Keratinocyte (primary cell): Measurements from ENCODE around the gene KLHDC7B. TPM values are rescaled to one million over a fixed set of nuclear protein-coding genes. Genes with fewer than 3 reads are reported as not detected.
A peak's percentile ranks its signal among the peaks of the same experiment; 100 is the strongest.

Source experiments
- DNase-seq: peaks from one replicate; pipeline ENCODE4 v3.0.0-alpha.2; 2011; ENCODE audit warnings: low read depth, missing footprints, low spot score
- FAIRE-seq: peaks from 2 replicates; lab custom pipeline; 2011; peaks lifted over from hg19 to GRCh38; lab: Jason Lieb, UNC
- H2AFZ ChIP-seq: 2 replicates; pipeline ENCODE4 v1.6.0; 2012; ENCODE audit warnings: low read length, control low read depth, inconsistent platforms; ENCODE audit not compliant: control insufficient read depth
- H3K27ac ChIP-seq: 2 replicates; pipeline ENCODE4 v1.5.1; 2011; ENCODE audit warnings: low read length; ENCODE audit not compliant: control insufficient read depth, insufficient read depth
- H3K27me3 ChIP-seq: 3 replicates; pipeline ENCODE4 v1.6.0; 2011; ENCODE audit warnings: low read length; ENCODE audit not compliant: control insufficient read depth, insufficient read depth; ENCODE audit errors: extremely low read depth
- H3K36me3 ChIP-seq, 2 experiments: 2 replicates in 1 of 2; 3 replicates in 1 of 2; pipeline ENCODE4 v1.5.1; 2011; ENCODE audit warnings: low read length in 2 of 2, mild to moderate bottlenecking in 1 of 2; ENCODE audit not compliant: control insufficient read depth in 2 of 2, insufficient read depth in 2 of 2; ENCODE audit errors: extremely low read depth in 1 of 2
- H3K4me1 ChIP-seq: 3 replicates; pipeline ENCODE4 v1.5.1; 2011; ENCODE audit warnings: low read length; ENCODE audit not compliant: control insufficient read depth, insufficient read depth; ENCODE audit errors: extremely low read depth
- H3K4me2 ChIP-seq: 3 replicates; pipeline ENCODE4 v1.6.0; 2011; ENCODE audit warnings: low read depth, low read length; ENCODE audit not compliant: control insufficient read depth, insufficient read depth; ENCODE audit errors: extremely low read depth
- H3K4me3 ChIP-seq, 3 experiments: fragments of 200-600 bp in 1 of 3; sonication (generic) in 1 of 3; 2 replicates in 2 of 3; 3 replicates in 1 of 3; pipeline ENCODE4 v1.5.1; 2011 to 2016; ENCODE audit warnings: low read length in 3 of 3, mild to moderate bottlenecking in 3 of 3, control low read depth in 2 of 3, inconsistent platforms in 1 of 3, low read depth in 1 of 3, mixed read lengths in 1 of 3, mixed run types in 1 of 3, moderate library complexity in 1 of 3; ENCODE audit not compliant: control insufficient read depth in 2 of 3, insufficient read depth in 2 of 3; ENCODE audit errors: extremely low read depth in 1 of 3
- H3K79me2 ChIP-seq: 2 replicates; pipeline ENCODE4 v1.6.0; 2012; ENCODE audit warnings: low read length; ENCODE audit not compliant: control insufficient read depth, insufficient read depth
- H3K9ac ChIP-seq: 3 replicates; pipeline ENCODE4 v1.6.0; 2011; ENCODE audit warnings: low read length; ENCODE audit not compliant: control insufficient read depth, insufficient read depth; ENCODE audit errors: extremely low read depth
- H3K9me1 ChIP-seq: 3 replicates; pipeline ENCODE4 v1.6.0; 2011; ENCODE audit warnings: low read length; ENCODE audit not compliant: control insufficient read depth, insufficient read depth; ENCODE audit errors: extremely low read depth
- H3K9me3 ChIP-seq: 2 replicates; pipeline ENCODE4 v1.5.1; 2012; ENCODE audit warnings: low read depth, low read length; ENCODE audit not compliant: control insufficient read depth
- H4K20me1 ChIP-seq: 3 replicates; pipeline ENCODE4 v1.6.0; 2011; ENCODE audit warnings: low read length; ENCODE audit not compliant: control insufficient read depth, insufficient read depth; ENCODE audit errors: extremely low read depth
- EZH2 ChIP-seq: IDR thresholded peaks from one replicate; pipeline ENCODE4 v1.6.1; 2012; ENCODE audit warnings: inconsistent platforms, mild to moderate bottlenecking, low read length, moderate library complexity
- dilution Hi-C: fragments of 300-500 bp; cut with MboI; formaldehyde crosslinking; loops from one replicate; pipeline ENCODE4 v1.7.0; 2020; ENCODE audit warnings: low sequenced_read_pairs; ENCODE audit not compliant: extremely low pct_ligation_motif_present
- polyA plus RNA-seq, 5 experiments: library from polyadenylated mRNA; depleted of rRNA in 3 of 5; stranded (reverse) in 3 of 5; stranded (forward) in 1 of 5; unstranded in 1 of 5; fragments of >200 nt; gene quantifications; 1 replicate in 1 of 5; 2 replicates in 3 of 5; 3 replicates in 1 of 5; pipeline versions ENCODE4 v1.2.1 to v1.2.3, GENCODE V29; 2011 to 2012; ENCODE audit warnings: missing spikeins in 2 of 5, low read depth in 1 of 5, low replicate concordance in 1 of 5
- TF ChIP-seq, protein P1 (sequence below), 3 experiments: IDR thresholded peaks in 1 of 3; conservative IDR thresholded peaks in 1 of 3; optimal IDR thresholded peaks in 1 of 3; 2 replicates in 2 of 3; 3 replicates in 1 of 3; pipeline versions ENCODE3 to v1.5.1; 2011; ENCODE audit warnings: low read length in 3 of 3, mild to moderate bottlenecking in 3 of 3, moderate library complexity in 2 of 3, control low read depth in 1 of 3, inconsistent platforms in 1 of 3; ENCODE audit not compliant: insufficient read depth in 2 of 3; ENCODE audit errors: extremely low read depth in 1 of 3

KLHDC7B gene
- polyA plus RNA-seq, 1 donor (not counting 4 experiments of a cell fraction or from before 2014, with no cell fraction given), result 0.01 TPM

DNA sequence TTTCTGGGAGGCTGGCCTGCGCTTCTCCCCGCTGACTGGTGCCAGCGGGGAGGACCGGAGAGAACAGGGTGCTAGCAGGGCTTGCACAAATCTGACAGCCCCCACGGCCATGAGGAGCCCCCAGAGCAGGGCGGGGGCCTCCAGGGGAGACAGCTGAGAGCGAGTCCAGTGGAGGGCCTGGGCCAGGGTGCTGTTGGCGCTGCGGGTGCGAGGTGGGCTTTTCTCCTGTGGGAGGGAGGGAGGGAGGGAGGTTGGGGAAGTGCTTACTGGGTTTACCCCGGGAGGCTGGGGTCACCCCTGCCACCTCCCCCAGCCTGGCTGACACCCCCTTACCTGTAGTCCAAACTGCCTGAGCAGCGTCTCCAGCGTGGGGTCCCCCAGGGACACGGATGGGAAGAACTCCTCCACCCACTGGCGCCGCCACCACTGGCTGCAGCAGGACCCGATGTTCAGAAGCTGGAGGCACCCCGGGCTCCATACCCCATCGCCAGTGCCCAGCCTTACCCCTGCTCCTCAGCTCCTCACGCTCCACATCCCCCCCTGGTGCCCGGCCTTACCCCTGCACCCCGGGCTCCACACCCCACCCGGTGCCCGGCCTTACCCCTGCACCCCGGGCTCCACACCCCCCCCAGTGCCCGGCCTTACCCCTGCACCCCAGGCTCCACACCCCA, 42.1 kb upstream of the KLHDC7B start:
- no peak overlapping the region for H2AFZ ChIP-seq
- TF ChIP-seq, protein P1, sequence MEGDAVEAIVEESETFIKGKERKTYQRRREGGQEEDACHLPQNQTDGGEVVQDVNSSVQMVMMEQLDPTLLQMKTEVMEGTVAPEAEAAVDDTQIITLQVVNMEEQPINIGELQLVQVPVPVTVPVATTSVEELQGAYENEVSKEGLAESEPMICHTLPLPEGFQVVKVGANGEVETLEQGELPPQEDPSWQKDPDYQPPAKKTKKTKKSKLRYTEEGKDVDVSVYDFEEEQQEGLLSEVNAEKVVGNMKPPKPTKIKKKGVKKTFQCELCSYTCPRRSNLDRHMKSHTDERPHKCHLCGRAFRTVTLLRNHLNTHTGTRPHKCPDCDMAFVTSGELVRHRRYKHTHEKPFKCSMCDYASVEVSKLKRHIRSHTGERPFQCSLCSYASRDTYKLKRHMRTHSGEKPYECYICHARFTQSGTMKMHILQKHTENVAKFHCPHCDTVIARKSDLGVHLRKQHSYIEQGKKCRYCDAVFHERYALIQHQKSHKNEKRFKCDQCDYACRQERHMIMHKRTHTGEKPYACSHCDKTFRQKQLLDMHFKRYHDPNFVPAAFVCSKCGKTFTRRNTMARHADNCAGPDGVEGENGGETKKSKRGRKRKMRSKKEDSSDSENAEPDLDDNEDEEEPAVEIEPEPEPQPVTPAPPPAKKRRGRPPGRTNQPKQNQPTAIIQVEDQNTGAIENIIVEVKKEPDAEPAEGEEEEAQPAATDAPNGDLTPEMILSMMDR (optimal IDR thresholded peaks at IDR 0.05 in 1 of 3, IDR thresholded peaks at IDR 0.05 in 1 of 3, conservative IDR thresholded peaks at IDR 0.05 in 1 of 3; ENCODE audit: extremely low read depth in 1 of 3, insufficient read depth in 2 of 3, low read length in 3 of 3), result peak in 2 of 3 experiments; percentile 9 to 13
- TF ChIP-seq EZH2, result no peak
- no peak overlapping the region for H3K27ac ChIP-seq
- DNase-seq (no peak), FAIRE-seq (no peak)
- no peak overlapping the region for H3K9ac ChIP-seq
- no peaks in the 10 kb centered on the region for H4K20me1 ChIP-seq
- no peak overlapping the region for H3K4me3 ChIP-seq
- H3K4me1 ChIP-seq, result peaks cover 10% of the 10 kb centered on the region
- H3K36me3 ChIP-seq, result peaks cover 6 to 17% of the 10 kb centered on the region in 2 experiments
- H3K9me1 ChIP-seq, result no peaks in the 10 kb centered on the region
- no peak overlapping the region for H3K4me2 ChIP-seq
- H3K9me3 ChIP-seq, result no peaks in the 10 kb centered on the region
- H3K79me2 ChIP-seq, result peaks cover 15% of the 10 kb centered on the region
- H3K27me3 ChIP-seq, result no peaks in the 10 kb centered on the region
- dilution Hi-C loops, result no loop called here

GRCh38 chr22:50504369-50505211, 41.1 kb upstream of the KLHDC7B start:
- H2AFZ ChIP-seq, result no peak overlapping the region
- dilution Hi-C loops, result no loop called here
- no peaks in the 10 kb centered on the region for H3K9me3 ChIP-seq
- DNase-seq (no peak), FAIRE-seq (no peak)
- H3K9ac ChIP-seq, result no peak overlapping the region
- H3K4me2 ChIP-seq, result no peak overlapping the region
- H3K27ac ChIP-seq, result no peak overlapping the region
- no peaks in the 10 kb centered on the region for H3K9me1 ChIP-seq
- H3K27me3 ChIP-seq, result no peaks in the 10 kb centered on the region
- H3K79me2 ChIP-seq, result peaks cover 25% of the 10 kb centered on the region
- H3K4me1 ChIP-seq, result peaks cover 17% of the 10 kb centered on the region
- peak overlapping the region in 1 of 3 experiments; percentile 13 for H3K4me3 ChIP-seq
- TF ChIP-seq EZH2, result no peak
- TF ChIP-seq, protein P1 (optimal IDR thresholded peaks at IDR 0.05 in 1 of 3, IDR thresholded peaks at IDR 0.05 in 1 of 3, conservative IDR thresholded peaks at IDR 0.05 in 1 of 3; ENCODE audit: extremely low read depth in 1 of 3, insufficient read depth in 2 of 3, low read length in 3 of 3), result no peak
- no peaks in the 10 kb centered on the region for H4K20me1 ChIP-seq
- H3K36me3 ChIP-seq, result peaks cover 6 to 17% of the 10 kb centered on the region in 2 experiments
